HL-60 (cell line): ENCODE results near the gene SLC7A14. TPM values are rescaled to one million over a fixed set of nuclear protein-coding genes. Genes with fewer than 3 reads are reported as not detected.

Source experiments
- DNase-seq, 2 experiments: peaks; one replicate each; pipeline ENCODE4 v3.0.0-alpha.2; 2010 to 2020; ENCODE audit warnings: low read depth in 1 of 2, low spot score in 1 of 2
- H3K27ac ChIP-seq: fragments of 250-450 bp; sonication (Bioruptor Pico); replicated peaks from 2 replicates; pipeline ENCODE4 v1.5.1; 2020; ENCODE audit warnings: mild to moderate bottlenecking, moderate library complexity
- H3K27me3 ChIP-seq: fragments of 250-450 bp; sonication (Bioruptor Pico); 2 replicates; pipeline ENCODE4 v1.5.1; 2021; ENCODE audit warnings: mild to moderate bottlenecking, moderate library complexity; ENCODE audit not compliant: insufficient read depth, poor library complexity, severe bottlenecking
- H3K4me3 ChIP-seq: replicated peaks from 2 replicates; pipeline ENCODE4 v1.5.1; 2011; ENCODE audit warnings: mild to moderate bottlenecking, control low read depth, low read length; ENCODE audit not compliant: insufficient read depth
- CTCF ChIP-seq: IDR thresholded peaks from one replicate; pipeline ENCODE4 v1.5.1; 2011; ENCODE audit warnings: low read length, control low read depth, inconsistent platforms; ENCODE audit not compliant: insufficient read depth
- GABPA ChIP-seq: IDR thresholded peaks from 2 replicates; pipeline ENCODE4 v1.6.1; 2012; ENCODE audit warnings: low read depth
- POLR2AphosphoS5 ChIP-seq: IDR thresholded peaks from 2 replicates; pipeline ENCODE4 v1.6.1; 2012; ENCODE audit warnings: low read depth
- REST ChIP-seq: IDR thresholded peaks from 2 replicates; pipeline ENCODE4 v1.6.1; 2012; ENCODE audit warnings: low read depth; ENCODE audit not compliant: insufficient replicate concordance
- SPI1 ChIP-seq: IDR thresholded peaks from 2 replicates; pipeline ENCODE4 v1.6.1; 2012; ENCODE audit warnings: low read depth, mild to moderate bottlenecking, borderline replicate concordance
- microRNA-seq: library from miRNA; unstranded; fragments of <30 nt; microRNA quantifications from one replicate; pipeline ENCODE4, GENCODE V29; 2018

SLC7A14 gene

GRCh38 chr3:170417090-170417489 is 168.8 kb downstream of the SLC7A14 start:
- DNase-seq, result no peak
- Histone ChIP-seq H3K27ac (no peak overlapping the region), H3K27me3 (peaks cover 35% of the 10 kb centered on the region), H3K4me3 (no peak overlapping the region)
- TF ChIP-seq REST (no peak), SPI1 (no peak), GABPA (no peak), POLR2AphosphoS5 (no peak), CTCF (no peak)

GRCh38 chr3:170414202-170414663 is 171.6 kb downstream of the SLC7A14 start:
- peaks cover 20% of the 10 kb centered on the region for H3K27me3 ChIP-seq
- H3K4me3 ChIP-seq, result no peak overlapping the region
- DNase-seq, result peak; percentile 15 to 40
- peak; percentile 100 for TF ChIP-seq CTCF
- TF ChIP-seq GABPA, result no peak
- no peak overlapping the region for H3K27ac ChIP-seq

- no peak for DNase-seq
- Histone ChIP-seq H3K4me3 (no peak overlapping the region), H3K27me3 (peaks cover 14% of the 10 kb centered on the region), H3K27ac (no peak overlapping the region)
- TF ChIP-seq POLR2AphosphoS5, result no peak
Observed at GRCh38 chr3:170413291-170413690, 172.6 kb downstream of the SLC7A14 start.

GRCh38 chr3:170410428-170411029 is 175.3 kb downstream of the SLC7A14 start:
- Histone ChIP-seq H3K27me3 (no peaks in the 10 kb centered on the region), H3K27ac (no peak overlapping the region), H3K4me3 (no peak overlapping the region)
- DNase-seq, result no peak
- TF ChIP-seq SPI1, result no peak
- no peak for TF ChIP-seq CTCF
- no peak for TF ChIP-seq REST
- TF ChIP-seq POLR2AphosphoS5, result no peak
- no peak for TF ChIP-seq GABPA

Small RNAs within 50 kb of the gene (microRNA-seq; reads per million reads assigned to microRNA genes)
- not detected for gene MIR6828
